GM18867 (cell line): ENCODE measurements around the gene CCM2L.

Source experiments
- ATAC-seq: cut with Tn5 transposase; IDR thresholded peaks from one replicate; pipeline ENCODE4 v1.9.1; 2021; ENCODE audit warnings: mild to moderate bottlenecking, moderate library complexity; ENCODE audit not compliant: unreplicated experiment

CCM2L gene

GRCh38 chr20:32010101-32010500 is at the start of gene CCM2L:
Gene CCM2L, plus strand, starts transcription at chr20:32010438. Its CDS starts 17 bp downstream, at chr20:32010455.
- ATAC-seq = no peak

GRCh38 chr20:31962761-31963160 is 47.5 kb upstream of the CCM2L start:
- ATAC-seq = no peak

- ATAC-seq = no peak
Observed at GRCh38 chr20:31963889-31964288, 46.3 kb upstream of the CCM2L start.

- no peak for ATAC-seq
Observed at GRCh38 chr20:31966991-31967655, 43.1 kb upstream of the CCM2L start.

- no peak for ATAC-seq
Observed at GRCh38 chr20:31967830-31968249, 42.4 kb upstream of the CCM2L start, which contains the start of gene XKR7. Gene XKR7, plus strand, starts transcription at chr20:31968151. Its CDS starts 25 bp downstream, at chr20:31968176.

GRCh38 chr20:31968291-31969126 is 41.7 kb upstream of the CCM2L start:
- ATAC-seq = no peak

- ATAC-seq = no peak
Observed at GRCh38 chr20:31969991-31970390, 40.2 kb upstream of the CCM2L start.

GRCh38 chr20:31972471-31973021 is 37.7 kb upstream of the CCM2L start:
- no peak for ATAC-seq

- no peak for ATAC-seq
Observed at GRCh38 chr20:31974296-31974695, 35.9 kb upstream of the CCM2L start.

GRCh38 chr20:31974951-31975487 is 35.2 kb upstream of the CCM2L start:
- ATAC-seq = no peak

GRCh38 chr20:31975874-31976273 is 34.4 kb upstream of the CCM2L start:
- ATAC-seq = no peak

GRCh38 chr20:31977080-31977479 is 33.2 kb upstream of the CCM2L start:
- ATAC-seq = no peak

- no peak for ATAC-seq
Observed at GRCh38 chr20:31979713-31980426, 30.4 kb upstream of the CCM2L start.

GRCh38 chr20:31981784-31982183 is 28.5 kb upstream of the CCM2L start:
- ATAC-seq = no peak

- ATAC-seq = no peak
Observed at GRCh38 chr20:31984981-31985471, 25.2 kb upstream of the CCM2L start.

GRCh38 chr20:31987744-31988143 is 22.5 kb upstream of the CCM2L start:
- no peak for ATAC-seq

GRCh38 chr20:31988430-31989015 is 21.7 kb upstream of the CCM2L start:
- ATAC-seq = no peak

- no peak for ATAC-seq
Observed at GRCh38 chr20:31989030-31989645, 21.1 kb upstream of the CCM2L start.

GRCh38 chr20:31990641-31991338 is 19.4 kb upstream of the CCM2L start:
- ATAC-seq = no peak
